PC-3 (cell line): ENCODE measurements around the gene GLB1L.

Experiments used
- EZH2phosphoT487 ChIP-seq: fragments of 300-600 bp; sonication (generic); IDR thresholded peaks from 2 replicates; pipeline ENCODE4 v1.6.1; 2018; ENCODE audit warnings: mild to moderate bottlenecking, antibody characterized with exemption, low read length, borderline replicate concordance
- TF ChIP-seq, protein P1 (sequence below): fragments of 300-600 bp; sonication (generic); conservative IDR thresholded peaks from 2 replicates; pipeline ENCODE4 v1.5.1; 2017; ENCODE audit warnings: antibody characterized with exemption, low read depth, mild to moderate bottlenecking, low read length

GRCh38 chr2:219243291-219243761, 1.9 kb downstream of the GLB1L start:
- TF ChIP-seq, protein P1, sequence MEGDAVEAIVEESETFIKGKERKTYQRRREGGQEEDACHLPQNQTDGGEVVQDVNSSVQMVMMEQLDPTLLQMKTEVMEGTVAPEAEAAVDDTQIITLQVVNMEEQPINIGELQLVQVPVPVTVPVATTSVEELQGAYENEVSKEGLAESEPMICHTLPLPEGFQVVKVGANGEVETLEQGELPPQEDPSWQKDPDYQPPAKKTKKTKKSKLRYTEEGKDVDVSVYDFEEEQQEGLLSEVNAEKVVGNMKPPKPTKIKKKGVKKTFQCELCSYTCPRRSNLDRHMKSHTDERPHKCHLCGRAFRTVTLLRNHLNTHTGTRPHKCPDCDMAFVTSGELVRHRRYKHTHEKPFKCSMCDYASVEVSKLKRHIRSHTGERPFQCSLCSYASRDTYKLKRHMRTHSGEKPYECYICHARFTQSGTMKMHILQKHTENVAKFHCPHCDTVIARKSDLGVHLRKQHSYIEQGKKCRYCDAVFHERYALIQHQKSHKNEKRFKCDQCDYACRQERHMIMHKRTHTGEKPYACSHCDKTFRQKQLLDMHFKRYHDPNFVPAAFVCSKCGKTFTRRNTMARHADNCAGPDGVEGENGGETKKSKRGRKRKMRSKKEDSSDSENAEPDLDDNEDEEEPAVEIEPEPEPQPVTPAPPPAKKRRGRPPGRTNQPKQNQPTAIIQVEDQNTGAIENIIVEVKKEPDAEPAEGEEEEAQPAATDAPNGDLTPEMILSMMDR, result no peak
- no peak for TF ChIP-seq EZH2phosphoT487
